GM11168 (cell line): Measurements from ENCODE around the gene TCF23.

Source experiments
- in situ Hi-C: fragments of 300-500 bp; cut with MboI; formaldehyde crosslinking; loops from one replicate; pipeline ENCODE4 v1.12.0; 2022; ENCODE audit warnings: low sequenced_read_pairs; ENCODE audit not compliant: unreplicated experiment

Gene TCF23

GRCh38 chr2:27127883-27128667, 20.7 kb upstream of the TCF23 start:
- in situ Hi-C loops, result loop anchor here (5.0 kb wide), 1 partner anchor 69 kb away; no protein-coding TSS in a partner anchor

GRCh38 chr2:27128668-27129571, 19.9 kb upstream of the TCF23 start:
- in situ Hi-C loops, result loop anchor here (5.0 kb wide), 1 partner anchor 68 kb away; no protein-coding TSS in a partner anchor

GRCh38 chr2:27130396-27130795, 18.4 kb upstream of the TCF23 start:
- in situ Hi-C loops, result no loop called here

- in situ Hi-C loops, result no loop called here
These were observed 17.4 kb upstream of the TCF23 start for GRCh38 chr2:27131429-27131828.

GRCh38 chr2:27133195-27133875, 15.5 kb upstream of the TCF23 start:
- in situ Hi-C loops, result no loop called here

GRCh38 chr2:27133905-27134780, 14.7 kb upstream of the TCF23 start, which contains the start of gene PREB:
TSS of gene PREB (minus strand) at chr2:27134636. CDS start at chr2:27134421, 215 bp downstream.
- in situ Hi-C loops, result no loop called here

GRCh38 chr2:27134781-27135477, 13.9 kb upstream of the TCF23 start:
- in situ Hi-C loops, result no loop called here

GRCh38 chr2:27135478-27135955, 13.3 kb upstream of the TCF23 start:
- in situ Hi-C loops, result no loop called here

- in situ Hi-C loops, result no loop called here
These were observed 12.1 kb upstream of the TCF23 start for GRCh38 chr2:27136751-27137150.

GRCh38 chr2:27137322-27137935, 11.4 kb upstream of the TCF23 start:
- in situ Hi-C loops, result no loop called here

GRCh38 chr2:27138111-27138510, 10.7 kb upstream of the TCF23 start:
- in situ Hi-C loops, result no loop called here

- in situ Hi-C loops, result no loop called here
These were observed 9.5 kb upstream of the TCF23 start, which contains the start of gene PRR30 for GRCh38 chr2:27139310-27139709. TSS of gene PRR30 (minus strand) at chr2:27139410. CDS start at chr2:27138329, 1,081 bp downstream.

GRCh38 chr2:27143285-27143684, 5.5 kb upstream of the TCF23 start:
- in situ Hi-C loops, result no loop called here

GRCh38 chr2:27145682-27146081, 3.1 kb upstream of the TCF23 start:
- in situ Hi-C loops, result no loop called here

- in situ Hi-C loops, result no loop called here
These were observed 869 bp upstream of the TCF23 start for GRCh38 chr2:27147935-27148334.

- in situ Hi-C loops, result no loop called here
These were observed 984 bp downstream of the TCF23 start for GRCh38 chr2:27149570-27150405.

- in situ Hi-C loops, result no loop called here
These were observed 1.9 kb downstream of the TCF23 start for GRCh38 chr2:27150639-27151230.
